HG03064 (cell line): ENCODE measurements around the gene GMCL2.

Source experiments
- ATAC-seq: cut with Tn5 transposase; IDR thresholded peaks from one replicate; pipeline ENCODE4 v1.9.1; 2021; ENCODE audit warnings: low read depth; ENCODE audit not compliant: unreplicated experiment

The GMCL2 gene

DNA sequence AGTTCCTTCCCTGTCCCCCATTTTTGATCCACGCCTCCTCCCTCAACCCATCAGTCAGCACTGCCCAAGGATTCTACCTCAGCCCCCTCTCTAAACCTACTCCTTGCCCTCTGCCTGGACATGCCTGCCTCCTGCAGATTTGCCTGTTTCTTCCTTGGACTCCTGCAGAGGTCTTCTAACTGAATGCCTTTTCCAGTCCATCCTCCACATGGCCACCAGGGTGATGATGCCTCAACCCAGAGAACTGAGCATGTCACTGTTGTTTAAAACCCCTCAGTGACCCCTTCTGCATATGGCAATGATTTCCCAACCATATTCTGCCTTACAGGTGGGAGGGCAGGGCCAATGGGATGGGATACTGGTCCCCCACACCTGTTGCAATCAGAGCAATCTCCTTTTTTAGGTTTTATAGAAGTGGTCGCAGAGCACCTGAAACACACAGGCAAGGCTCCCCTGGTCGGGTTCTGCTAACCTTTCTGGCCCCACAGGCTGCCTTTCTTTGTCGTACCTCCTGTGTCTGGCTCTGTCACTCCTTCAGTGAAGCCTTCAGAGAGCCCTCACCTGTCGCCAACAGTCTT lies 36.1 kb upstream of the GMCL2 start:
- ATAC-seq: no peak

DNA sequence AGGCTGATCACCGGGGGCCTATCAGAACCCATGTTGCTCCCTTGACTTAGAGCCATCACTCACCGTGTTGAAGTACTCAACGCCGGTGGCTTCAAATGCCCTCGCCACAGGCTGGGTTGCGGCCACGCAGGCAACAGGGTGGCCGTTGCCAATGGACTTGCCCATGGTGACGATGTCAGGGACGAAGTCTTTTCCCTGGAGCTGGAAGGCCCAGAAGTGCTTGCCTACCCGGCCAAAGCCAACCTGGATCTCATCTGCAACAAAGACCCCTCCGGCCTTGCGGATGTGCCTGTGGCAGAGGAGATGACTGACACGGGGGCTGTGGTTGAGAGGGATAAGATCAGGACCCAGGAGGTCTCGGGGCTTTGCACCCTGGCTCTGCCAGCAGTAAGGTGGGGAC lies 35.1 kb upstream of the GMCL2 start:
- no peak for ATAC-seq

DNA sequence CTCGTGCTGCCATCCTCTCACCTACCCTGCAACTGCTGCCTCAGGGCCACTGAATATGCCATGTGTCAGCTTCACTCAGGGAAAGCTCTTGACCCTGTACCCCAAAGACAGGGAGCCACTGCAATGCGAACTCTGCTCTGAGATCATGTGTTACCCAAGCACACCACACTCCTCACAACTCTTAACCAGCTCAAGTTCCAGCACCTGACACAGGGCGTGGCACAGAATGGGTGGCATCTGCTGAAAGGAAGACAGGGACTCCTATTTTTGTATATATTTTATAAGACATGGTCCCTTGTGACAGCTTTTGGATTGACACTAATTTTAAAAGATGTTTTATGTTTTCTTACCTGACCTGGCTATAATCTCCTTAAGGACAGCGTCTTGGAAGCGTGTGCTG lies 34.7 kb upstream of the GMCL2 start:
- no peak for ATAC-seq

DNA sequence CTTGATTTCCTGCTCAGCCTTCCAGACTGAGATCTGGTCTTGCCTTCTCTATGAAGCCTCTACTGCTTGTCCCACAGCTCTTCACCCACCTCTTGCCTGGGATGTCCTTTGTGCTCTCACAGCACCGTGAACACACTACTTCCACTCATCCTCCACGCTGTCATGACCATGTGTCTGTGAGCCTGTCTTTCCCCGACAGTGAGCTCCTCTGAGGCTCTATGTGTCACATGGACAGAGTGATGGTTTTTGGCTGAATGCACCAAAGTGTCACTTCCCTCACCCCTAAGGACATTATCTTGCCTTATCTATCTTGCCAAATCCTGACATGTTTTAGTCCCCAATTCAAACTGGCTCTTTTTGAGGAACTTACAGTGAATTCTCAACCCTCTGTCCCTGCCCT lies 34.1 kb upstream of the GMCL2 start:
- no peak for ATAC-seq

DNA sequence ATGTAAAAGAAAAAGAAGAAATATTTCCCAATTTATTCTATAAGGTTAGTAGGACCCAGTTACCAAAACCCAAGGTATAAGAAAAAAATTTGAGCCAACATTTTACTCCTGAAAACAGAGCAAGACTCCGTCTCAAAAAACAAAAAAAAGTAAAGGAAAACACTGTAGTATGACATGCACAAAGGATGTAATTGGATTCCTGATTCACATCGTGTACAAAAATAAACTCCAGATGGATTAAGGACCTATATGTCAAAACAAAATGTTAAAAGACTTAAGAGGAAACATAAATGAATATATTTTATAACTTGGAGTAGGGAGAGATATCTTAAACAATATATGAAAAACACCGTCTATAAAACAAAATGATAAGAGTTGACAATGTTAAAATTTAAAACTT lies 31.7 kb upstream of the GMCL2 start:
- ATAC-seq: no peak

DNA sequence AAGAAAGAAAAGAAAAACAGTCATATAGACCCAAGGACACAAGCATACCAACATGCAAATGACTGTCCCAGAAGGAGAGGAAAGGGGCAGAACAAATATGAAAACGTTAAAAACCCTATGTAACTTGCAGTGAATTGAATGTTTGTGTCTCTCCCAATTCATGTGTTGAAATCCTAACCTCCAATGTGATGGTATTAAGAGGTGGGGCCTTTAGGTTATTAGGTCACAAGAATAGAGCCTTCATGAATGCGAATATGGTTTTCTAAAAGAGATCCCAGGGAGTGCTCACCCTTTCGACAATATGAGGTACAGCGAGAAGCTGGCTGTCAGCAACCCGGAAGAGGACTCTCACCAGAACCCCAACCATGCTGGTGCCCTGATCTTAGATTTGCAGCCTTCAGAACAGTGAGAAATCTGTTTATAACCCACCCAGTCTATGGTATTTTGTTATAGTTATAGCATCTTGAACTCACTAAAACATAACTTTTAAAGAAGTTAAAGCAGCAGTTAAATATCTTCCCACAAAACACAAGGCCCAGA lies 31.1 kb upstream of the GMCL2 start:
- no peak for ATAC-seq

DNA sequence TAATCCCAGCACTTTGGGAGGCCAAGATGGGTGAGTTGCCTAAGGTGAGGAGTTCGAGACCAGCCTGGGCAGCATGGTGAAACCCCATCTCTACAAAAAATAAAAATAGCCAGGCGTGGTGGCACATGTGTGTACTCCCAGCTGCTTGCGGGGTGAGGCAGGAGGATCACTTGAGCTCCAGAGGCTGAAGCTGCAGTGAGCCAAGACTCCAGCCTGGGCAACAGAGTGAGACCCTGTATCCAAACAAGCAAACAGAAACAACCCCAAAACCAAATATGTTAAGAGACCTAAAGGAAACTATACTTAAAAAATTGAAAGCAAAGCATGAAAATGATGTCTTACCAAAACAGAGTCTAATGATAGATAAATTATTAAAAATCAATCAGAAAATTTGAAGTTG lies 29.6 kb upstream of the GMCL2 start:
- ATAC-seq: no peak

DNA sequence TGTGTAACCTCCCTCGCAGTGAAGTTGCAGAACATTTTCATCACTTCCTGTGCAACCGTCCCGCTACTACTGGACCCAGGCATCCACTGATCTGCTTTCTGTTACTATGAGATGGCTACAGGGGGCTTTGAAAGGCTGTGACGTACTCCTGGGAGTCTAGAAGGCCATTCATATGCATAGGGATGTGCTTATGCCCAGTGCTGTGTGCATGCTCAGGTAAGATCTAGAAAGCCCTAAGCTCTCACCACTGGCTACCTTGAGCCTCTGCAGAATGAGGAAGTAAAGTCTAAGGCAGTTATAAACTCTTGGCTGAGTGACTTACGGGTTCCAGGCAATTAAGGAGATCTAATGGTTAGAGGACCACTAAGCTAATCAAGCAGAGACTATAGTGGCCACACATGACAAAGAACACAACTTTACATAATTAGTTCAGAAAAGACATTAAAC lies 28.9 kb upstream of the GMCL2 start:
- ATAC-seq: no peak

DNA sequence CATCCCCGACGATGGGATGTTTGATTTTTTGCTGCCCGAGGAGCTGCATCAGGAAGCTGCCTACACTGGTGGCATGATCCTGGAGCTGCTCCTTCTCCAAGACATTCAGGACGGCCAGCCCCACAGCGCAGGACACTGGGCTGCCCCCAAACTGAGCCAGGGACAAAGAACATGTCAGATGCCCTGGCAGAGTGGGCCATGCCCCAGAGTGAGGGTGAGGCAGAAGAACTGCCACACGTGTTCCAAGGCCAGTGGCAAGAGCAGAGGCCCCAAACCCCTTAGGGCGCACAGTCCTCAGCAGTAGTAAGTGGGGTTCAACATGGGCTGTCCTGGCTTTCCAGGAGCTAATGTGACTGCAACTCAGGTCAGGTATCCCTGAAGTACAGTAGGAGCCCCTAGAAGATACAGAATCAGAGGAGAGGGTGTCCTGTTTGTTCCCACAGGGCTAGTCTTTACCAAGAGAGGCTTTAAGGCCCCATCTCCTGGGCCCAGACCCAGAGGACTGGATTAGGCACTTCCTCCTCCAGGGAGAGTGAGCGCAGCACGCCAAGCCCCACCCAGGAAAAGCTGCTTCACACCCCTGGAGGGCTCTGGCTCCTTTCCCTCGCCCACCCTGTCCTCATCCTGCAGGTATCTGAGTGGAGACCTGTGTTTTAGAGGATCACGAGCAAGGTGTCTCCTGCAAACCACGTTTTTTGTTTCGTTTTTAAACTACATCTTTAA lies 28.3 kb upstream of the GMCL2 start:
- no peak for ATAC-seq

DNA sequence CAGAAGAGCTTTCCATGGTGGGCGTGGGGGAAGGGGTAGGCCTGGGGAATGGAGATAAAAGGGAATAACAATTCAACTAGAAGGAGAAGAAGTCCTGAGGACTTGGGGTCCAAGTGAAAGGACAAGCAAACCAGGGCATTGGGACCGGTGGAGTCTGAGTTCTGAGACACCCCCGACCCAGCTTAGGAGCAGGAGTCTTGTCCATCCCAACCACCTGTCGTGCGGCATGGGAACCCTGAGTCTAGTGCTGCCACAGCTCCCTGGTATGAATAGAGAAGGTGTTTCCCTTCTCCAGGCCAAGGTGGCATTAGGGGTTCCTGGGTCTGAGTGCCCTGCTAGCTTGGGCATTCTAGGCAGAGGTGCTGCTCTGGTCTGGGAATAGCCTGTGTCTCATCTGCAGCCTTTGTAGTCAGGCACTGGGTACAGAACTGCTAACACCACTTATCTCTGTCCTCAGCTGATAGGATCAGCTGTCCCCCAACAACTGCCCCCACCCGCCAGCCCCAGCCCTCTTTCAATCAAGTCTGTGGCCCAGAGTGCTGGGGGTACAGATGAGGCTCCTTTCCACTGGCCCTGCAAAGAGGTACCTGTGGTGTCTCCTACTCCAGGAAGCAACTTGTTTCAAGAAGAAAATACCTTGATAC lies 27.1 kb upstream of the GMCL2 start:
- ATAC-seq: no peak

DNA sequence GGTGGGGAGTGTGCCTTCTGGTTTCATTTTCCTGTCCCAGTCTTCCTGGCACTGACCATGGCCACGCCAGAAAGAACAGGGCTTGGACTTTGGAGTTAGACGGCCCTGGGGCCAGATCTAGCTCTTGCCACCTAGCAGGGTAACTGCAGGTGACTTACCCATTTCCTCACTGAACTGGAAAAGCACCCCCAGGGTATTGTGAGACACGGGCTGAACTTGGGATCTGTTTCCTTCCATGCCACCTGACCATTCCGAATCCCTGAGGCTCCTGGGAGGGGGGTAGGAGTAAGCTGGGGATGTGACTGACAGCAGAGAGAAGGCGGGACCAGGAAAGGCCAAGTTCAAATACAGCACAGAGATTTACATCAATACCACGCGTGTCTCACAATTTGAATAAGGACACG lies 26.6 kb upstream of the GMCL2 start:
- ATAC-seq: no peak

DNA sequence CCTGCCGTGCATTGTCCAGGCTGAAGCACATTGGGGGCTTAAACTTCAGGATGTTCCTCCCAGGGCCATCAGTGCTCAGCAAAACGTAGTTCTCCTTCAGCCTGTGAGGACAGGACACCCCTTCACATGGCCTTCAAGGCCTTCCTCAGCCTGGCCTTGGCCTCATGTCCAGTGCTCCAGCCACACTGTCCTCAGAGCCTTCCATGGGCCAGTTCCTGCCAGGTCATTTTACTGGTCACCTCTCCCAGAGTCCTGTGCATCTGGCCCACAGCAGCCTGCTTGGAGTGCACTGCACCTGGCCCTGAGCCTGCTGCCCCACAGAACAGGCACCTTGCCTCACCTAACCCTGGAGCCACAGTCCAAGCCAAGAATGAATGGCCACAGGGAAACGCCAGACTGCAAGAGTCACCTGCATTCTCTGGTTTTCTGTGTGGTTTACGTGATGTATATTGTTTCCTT lies 25.9 kb upstream of the GMCL2 start:
- no peak for ATAC-seq

DNA sequence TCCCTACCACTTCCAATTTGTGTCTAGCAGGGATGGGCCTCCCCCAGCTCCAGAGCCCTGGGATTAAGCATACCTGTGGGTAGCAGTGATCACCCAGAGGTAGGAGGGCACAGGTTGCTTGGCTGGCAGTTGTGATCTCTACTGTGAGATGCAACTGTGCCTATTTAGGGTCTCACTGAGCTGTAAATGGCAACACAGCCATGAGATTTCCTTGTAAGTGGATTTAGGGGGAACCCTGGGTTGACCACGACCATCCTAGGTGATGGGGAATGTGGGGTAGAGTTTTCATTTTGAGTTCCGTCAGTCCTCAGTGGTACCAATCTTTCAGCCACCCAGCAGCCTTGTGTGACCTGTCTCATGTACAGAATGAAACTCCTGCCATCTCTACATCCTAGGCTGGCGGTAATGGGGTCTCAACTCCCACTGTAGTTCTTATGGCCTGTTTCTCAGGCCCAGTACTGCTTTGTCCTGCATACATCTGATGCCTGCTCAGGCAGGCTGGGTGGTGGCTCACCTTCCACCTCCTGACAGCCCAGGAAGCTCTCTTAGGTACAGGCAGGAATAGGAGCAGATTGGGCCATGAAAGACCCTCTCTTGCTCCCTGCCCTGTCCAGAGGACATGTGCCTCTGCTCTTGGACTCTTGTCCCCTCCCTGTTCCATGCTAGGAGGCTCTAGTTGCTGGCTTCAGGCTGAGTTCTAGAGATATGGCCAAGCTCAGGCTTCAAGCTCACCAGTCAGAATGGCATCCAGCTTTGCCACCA lies 25.3 kb upstream of the GMCL2 start:
- no peak for ATAC-seq

DNA sequence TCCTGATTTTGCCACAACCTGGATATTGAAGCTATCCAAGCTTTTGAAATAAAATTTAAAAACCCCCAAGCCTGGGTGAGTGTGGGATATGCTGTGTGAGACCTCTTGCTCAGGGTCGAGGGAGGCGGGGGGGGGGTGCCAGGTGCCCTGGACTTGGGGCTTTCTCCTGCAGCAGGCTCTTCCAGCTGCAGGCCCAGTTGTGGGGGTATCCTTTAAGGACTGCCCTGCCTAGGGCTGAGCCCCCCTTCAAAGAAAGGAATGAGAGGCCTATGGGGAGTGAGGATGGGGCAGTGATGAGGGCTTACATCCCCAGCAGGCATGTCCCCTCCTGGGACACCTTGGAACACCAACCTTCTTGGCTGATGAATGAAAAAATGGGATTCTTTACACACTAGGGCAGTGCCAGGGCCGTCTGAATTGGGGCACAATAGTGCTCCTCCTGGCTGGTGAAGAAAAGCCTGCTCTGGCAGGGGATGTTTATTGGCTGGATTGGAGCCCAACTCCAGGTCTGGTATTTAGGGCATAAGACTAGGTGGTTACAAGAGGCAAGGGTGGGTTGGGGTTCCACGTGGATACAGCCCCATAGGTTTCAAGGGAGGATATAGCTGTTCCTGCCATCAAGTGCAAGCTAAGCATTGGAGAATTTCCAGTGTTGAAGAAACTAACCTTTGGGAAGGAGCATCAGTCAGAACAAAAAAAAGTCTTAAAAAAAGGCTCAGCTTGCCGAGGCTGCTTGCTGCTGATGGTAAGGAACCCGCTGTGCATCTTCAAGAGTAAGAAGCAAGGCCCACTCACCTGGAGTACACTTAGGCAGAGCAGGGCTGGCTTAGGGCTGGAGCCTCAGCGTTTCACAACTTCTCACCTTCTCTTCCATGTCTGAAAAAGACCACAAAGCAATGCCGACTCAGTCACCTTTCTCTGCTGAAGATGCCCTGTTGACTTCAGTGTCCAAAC lies 24.2 kb upstream of the GMCL2 start:
- no peak for ATAC-seq

DNA sequence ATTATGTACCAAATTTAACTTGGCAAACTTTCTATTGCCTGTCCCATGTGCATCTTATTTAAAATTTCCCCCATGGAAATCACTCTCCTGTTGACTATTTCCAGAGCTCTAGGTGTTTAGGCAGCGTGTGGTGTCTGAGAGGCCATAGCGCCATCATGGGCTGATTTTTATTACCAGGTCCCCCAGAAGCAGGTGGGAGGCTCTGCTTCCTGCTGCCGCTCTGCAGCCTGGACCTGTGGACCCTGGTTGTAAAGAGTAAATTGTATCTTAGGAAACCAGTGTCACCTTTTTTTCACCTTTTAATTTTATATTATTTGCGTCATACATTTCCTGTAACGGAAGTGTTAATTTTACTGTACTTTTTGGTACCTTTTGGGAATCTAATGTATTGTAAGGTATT lies 23.5 kb upstream of the GMCL2 start:
- ATAC-seq: no peak

DNA sequence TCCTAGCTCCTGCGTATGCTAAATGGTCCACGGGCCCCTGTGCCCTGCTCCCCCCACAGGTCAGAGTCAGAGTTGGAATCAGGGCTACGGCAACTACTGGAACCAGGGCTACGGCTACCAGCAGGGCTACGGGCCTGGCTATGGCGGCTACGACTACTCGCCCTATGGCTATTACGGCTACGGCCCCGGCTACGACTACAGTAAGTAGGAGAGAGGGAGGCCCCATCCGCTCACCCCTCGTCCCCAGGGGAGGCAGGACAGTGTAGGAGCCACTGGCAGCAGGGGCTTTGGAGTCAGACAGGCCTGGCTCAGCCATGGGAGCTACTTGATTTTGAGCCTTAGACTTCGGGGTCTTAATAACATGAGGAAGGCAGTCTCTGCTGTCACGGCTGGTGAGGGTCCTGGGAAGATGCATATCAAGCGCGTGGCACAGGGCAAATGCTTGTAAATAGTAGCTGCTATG lies 22.9 kb upstream of the GMCL2 start:
- ATAC-seq: no peak

DNA sequence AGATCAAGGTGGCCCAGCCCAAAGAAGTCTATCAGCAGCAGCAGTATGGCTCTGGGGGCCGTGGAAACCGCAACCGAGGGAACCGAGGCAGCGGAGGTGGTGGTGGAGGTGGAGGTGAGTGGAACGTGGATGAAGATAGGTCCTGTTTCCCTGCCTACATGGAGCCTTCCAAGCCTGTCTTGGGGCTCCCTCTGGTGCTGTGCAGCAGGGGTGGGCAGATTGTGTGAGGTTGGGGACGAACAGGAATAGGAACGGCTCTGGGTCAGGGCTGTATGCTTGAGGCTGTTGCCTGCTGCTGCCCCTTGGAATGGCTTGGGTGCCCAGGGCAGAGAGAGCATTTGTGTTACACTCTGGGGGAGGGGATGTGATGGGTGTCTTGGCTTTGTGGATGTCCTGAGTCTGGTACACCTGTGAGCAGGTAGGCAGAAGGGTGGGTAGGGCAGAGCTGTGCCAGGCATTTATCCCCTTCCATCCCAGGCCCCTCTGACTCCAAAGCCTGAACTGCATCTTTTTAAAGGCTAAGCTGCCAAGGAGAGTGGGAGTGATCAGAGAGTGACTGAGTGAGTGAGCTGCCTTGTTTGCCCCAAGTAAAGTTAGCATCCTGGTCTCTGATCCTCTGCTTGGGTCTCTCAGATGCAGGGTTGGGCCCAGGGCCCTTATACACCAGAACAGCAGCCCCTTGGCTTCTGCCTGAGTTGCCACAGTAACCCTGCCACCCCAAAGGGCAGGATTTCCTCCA lies 22.3 kb upstream of the GMCL2 start:
- no peak for ATAC-seq

DNA sequence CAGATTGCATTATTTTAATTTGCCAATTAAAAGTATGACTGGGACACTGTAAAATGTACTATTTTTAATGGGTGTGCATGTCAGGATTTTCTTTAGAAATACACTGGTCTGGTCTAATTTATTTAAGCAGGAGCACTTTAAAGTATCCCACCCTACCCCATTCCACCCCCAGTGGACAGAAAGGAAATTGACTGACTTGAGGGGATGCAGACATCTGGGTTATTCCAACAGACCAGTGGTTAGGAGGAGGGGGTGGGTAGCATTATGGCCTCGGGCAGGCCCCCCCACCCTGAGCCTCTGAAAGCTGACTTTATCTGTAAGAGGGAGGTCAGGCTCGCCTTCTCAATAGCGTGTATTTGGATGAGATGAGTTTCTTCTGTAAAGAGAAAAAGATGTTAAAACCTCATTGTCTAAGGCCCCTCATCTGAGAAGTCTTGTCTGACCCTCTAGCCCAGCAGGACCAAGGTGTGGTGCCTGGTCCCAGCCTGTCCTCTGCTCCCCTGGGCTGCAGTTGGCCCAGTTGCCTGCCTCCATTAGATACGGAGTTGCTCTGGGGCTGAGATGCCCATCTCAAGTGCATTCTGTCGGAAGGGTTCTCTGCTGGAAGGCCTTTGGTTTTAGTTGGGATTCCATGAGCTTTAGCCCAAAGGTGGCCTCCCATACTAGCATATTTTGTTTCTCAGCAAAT lies 21.5 kb upstream of the GMCL2 start:
- ATAC-seq: no peak

DNA sequence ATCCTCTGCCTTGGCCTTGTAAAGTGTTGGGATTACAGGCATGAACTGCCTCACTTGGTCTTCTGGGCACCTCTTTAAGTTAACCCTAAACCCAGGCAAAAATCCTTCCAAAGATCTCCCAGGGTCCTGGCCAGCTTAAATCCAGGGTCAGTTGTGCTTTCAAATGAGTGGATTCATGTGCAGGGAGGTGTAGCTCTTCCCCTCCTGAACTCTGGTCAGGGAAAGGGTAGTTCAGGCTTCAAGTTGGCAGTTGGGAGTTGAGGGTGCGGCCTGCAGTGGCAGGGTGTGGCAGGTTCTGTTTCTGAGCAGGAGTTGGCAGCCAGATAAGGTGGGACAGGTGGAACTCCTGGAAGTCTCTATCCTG lies 20.7 kb upstream of the GMCL2 start:
- no peak for ATAC-seq
